NCI-H2107 treated with DMSO at 0.1 percent for 48 hours (cell line): ENCODE data around the gene SLC22A9.
"Not testable (repeated sequence)": the region's sequence is repeated elsewhere in the genome, so short reads cannot be mapped to it uniquely, and the experiment has no call there.

ENCODE experiments used
- DNase-seq: peaks from one replicate; lab custom pipeline; 2025; ENCODE audit not compliant: unreplicated experiment; lab: John Stamatoyannopoulos, UW

Gene SLC22A9

GRCh38 chr11:63369165-63369970 is at the start of gene SLC22A9:
TSS of gene SLC22A9 (plus strand) at chr11:63369785. CDS start at chr11:63370057, 272 bp downstream.
- no peak for DNase-seq

GRCh38 chr11:63321723-63322122 is 47.9 kb upstream of the SLC22A9 start:
- DNase-seq: no peak

GRCh38 chr11:63335089-63335488 is 34.5 kb upstream of the SLC22A9 start:
- DNase-seq: not testable (repeated sequence)

- DNase-seq: no peak
Measured at GRCh38 chr11:63337070-63337469, 32.5 kb upstream of the SLC22A9 start.

GRCh38 chr11:63343130-63343529 is 26.5 kb upstream of the SLC22A9 start:
- DNase-seq: no peak

- DNase-seq: no peak
Measured at GRCh38 chr11:63352144-63352543, 17.4 kb upstream of the SLC22A9 start.

GRCh38 chr11:63362196-63362793 is 7.3 kb upstream of the SLC22A9 start:
- DNase-seq: no peak

- no peak for DNase-seq
Measured at GRCh38 chr11:63369971-63370588, 495 bp downstream of the SLC22A9 start.

DNA sequence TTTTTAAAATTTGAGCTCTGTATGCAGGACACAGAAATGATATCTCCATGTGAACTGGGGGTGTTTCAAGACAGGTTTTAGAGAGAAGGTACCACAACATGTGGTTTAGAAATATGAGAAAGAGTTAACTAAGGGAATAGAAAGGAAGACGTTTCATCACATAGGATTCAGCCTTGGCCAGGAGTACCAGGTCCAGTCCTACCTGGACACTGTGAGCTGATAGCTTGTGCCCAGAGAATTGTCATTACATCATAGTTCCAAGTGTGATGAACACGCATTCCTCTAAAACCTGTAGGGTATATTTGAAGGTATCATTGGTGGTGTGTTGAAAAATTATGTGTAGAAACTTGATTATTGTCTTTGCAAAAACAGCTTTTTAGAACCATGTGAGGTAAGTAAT is 1.8 kb downstream of the SLC22A9 start:
- no peak for DNase-seq

DNA sequence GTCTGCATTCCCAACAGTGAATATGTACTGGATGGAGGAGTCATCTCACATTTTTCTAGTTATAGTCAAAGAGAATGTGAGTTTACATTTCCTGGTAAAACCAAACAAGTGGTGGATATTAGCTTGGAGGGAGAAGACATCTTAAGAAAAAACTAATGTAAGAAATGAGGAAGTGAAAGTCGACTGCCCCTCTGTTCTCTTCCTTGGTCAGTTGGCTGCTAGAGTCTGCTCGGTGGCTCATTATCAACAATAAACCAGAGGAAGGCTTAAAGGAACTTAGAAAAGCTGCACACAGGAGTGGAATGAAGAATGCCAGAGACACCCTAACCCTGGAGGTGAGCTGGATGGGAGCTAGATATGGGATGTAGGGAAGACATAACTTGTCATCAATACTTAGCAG is 5.8 kb downstream of the SLC22A9 start:
- DNase-seq: no peak

DNA sequence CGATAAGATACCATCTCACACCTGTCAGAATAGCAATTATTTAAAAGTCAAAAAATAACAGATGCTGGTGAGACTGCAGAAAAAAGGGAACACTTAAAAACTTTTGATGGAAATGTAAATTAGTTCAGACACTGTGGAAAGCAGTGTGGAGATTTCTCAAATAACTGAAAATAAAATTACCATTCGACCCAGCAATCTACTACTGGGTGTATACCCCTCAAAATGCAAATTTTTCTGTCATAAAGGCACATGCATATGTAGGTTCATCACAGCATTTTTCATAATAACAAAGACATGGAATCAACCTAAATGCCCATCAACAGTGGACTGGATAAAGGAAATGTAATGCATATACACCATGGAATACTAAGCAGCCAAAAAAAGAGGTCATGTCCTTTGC is 10.5 kb downstream of the SLC22A9 start:
- DNase-seq: no peak

- no peak for DNase-seq
Measured at GRCh38 chr11:63395697-63396096, 26.1 kb downstream of the SLC22A9 start.

DNA sequence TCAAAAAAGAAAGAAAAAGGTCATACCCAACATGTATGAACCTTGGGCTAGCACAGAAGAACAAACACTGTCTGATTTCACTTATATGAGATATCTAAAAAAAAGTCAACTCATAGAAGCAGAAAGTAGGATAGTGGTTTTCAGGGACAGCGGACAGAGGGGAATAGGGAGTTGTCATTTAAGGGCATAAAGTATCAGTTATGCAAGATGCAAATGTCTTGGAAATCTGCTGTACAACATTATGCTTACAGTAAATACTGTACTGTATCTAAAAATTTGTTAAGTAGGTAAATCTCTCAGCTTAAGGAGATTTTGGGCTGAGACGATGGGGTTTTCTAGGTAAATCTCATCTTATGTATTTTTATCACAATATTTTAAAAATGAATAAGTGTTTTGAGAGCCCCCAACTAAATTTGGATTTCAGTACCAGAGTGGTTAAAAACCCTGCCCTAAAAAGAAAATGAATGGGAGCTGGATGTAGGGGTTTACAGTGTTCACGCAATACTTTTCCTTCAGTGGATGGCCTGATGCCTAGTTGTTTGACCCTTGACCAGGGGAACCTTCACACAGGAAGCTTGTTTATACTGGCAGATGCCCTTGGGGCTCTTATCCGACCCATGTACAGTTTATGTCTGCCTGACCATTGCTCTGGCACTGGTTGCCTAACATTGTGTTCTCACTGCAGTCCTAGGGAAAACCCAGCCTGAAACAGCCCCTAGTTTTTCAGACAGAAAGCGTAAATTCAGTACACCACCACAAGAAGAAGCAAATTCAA is 34.8 kb downstream of the SLC22A9 start:
- no peak for DNase-seq

DNA sequence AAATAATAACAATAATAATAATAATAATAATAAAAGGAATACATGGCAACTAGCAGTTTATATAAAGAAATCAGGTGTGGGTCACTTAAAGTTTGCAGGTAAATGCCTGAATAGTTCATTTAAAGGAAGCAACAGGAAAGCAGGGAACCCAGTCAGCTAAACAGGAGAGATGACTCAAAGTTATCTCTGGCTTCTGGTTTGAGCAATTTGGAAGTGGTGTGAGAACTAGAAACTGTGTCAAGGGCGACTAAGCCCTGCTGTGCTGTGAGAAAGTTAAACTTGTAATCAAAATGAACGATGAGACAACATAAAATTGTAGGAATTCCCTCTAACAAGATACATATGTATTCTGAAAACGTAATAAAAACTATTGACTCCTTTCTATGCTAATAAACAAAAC is 35.5 kb downstream of the SLC22A9 start:
- DNase-seq: no peak

DNA sequence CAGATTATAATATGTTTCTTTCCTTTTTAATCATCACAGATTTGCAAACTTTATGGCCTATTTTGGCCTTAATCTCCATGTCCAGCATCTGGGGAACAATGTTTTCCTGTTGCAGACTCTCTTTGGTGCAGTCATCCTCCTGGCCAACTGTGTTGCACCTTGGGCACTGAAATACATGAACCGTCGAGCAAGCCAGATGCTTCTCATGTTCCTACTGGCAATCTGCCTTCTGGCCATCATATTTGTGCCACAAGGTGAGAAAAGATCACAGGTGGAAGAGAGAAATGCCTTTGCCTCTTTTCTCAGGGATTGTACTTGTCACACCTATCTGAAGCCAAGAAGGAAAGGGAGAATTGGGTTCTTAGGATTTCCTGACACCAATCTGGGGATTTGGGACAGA is 36.9 kb downstream of the SLC22A9 start:
- DNase-seq: no peak

GRCh38 chr11:63417174-63417852 is 47.7 kb downstream of the SLC22A9 start:
- no peak for DNase-seq

- no peak for DNase-seq
Measured at GRCh38 chr11:63427971-63428508, 58.5 kb downstream of the SLC22A9 start.

- not testable (repeated sequence) for DNase-seq
Measured at GRCh38 chr11:63430731-63431130, 61.1 kb downstream of the SLC22A9 start.

DNA sequence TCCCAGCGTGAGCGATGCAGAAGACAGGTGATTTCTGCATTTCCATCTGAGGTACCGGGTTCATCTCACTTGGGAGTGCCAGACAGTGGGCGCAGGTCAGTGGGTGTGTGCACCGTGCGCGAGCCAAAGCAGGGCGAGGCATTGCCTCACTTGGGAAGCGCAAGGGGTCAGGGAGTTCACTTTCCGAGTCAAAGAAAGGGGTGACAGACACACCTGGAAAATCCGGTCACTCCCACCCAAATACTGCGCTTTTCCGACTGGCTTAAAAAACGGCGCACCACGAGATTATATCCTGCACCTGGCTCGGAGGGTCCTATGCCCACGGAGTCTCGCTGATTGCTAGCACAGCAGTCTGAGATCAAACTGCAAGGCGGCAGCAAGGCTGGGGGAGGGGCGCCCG is 65.8 kb downstream of the SLC22A9 start:
- DNase-seq: not testable (repeated sequence)

DNA sequence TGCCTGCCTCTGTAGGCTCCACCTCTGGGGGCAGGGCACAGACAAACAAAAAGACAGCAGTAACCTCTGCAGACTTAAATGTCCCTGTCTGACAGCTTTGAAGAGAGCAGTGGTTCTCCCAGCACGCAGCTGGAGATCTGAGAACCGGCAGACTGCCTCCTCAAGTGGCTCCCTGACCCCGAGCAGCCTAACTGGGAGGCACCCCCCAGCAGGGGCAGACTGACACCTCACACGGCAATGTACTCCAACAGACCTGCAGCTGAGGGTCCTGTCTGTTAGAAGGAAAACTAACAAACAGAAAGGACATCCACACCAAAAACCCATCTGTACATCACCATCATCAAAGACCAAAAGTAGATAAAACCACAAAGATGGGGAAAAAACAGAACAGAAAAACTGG is 66.2 kb downstream of the SLC22A9 start:
- not testable (repeated sequence) for DNase-seq

- no peak for DNase-seq
Measured at GRCh38 chr11:63443714-63444113, 74.1 kb downstream of the SLC22A9 start.
